ENCODE data around the gene KDSR. TPM values are rescaled to one million over a fixed set of nuclear protein-coding genes. Genes with fewer than 3 reads are reported as not detected.

Gene KDSR
- total and polyA plus RNA-seq, 2 of the 13 experiments (the other 11 are each of a cell fraction or from before 2014, with no cell fraction given): 10.4 to 20.9 TPM

GRCh38 chr18:63287691-63288220 lies 79.2 kb downstream of the KDSR start:
- in situ Hi-C loops (cut with HindIII; ENCODE audit: extremely low pct_ligation_motif_present, low pct_unique_long_range_greater_than_20kb) (no loop called here), intact Hi-C loops (cut with micrococcal nuclease; ENCODE audit: unreplicated experiment) (no loop called here)
- Histone ChIP-seq H3K9me3 (ENCODE audit: low read length) (no peaks in the 10 kb centered on the region), H3K27me3 (ENCODE audit: control insufficient read depth in 1 of 2, insufficient read depth in 2 of 2, low read length in 2 of 2) (peaks cover 2 to 24% of the 10 kb centered on the region in 2 experiments; a peak in 2 of 5 replicates), H3K79me2 (ENCODE audit: insufficient read depth, low read length) (no peaks in the 10 kb centered on the region), H3K4me2 (ENCODE audit: low read depth, low read length) (no peak overlapping the region), H3K27ac (ENCODE audit: extremely low read length, insufficient read depth, low read length) (no peak overlapping the region), H3K4me1 (ENCODE audit: insufficient read depth, low read length) (no peaks in the 10 kb centered on the region), H3K36me3 (replicated peaks in 1 of 2; ENCODE audit: control insufficient read depth in 1 of 2, insufficient read depth in 2 of 2, low read length in 2 of 2) (no peaks in the 10 kb centered on the region), H4K20me1 (ENCODE audit: insufficient read depth, low read length) (no peaks in the 10 kb centered on the region), H3K4me3 (replicated peaks in 1 of 3; ENCODE audit: insufficient read depth in 1 of 3, low read depth in 2 of 3, low read length in 3 of 3) (no peak overlapping the region), H3K9ac (ENCODE audit: insufficient read depth, low read depth, low read length) (no peak overlapping the region), H2AFZ (ENCODE audit: low read length) (no peak overlapping the region)
- FAIRE-seq (no peak), ATAC-seq (no peak), DNase-seq (ENCODE audit: low spot score) (no peak)
- 0% methylated on average over 1 of the region's 1 CpG for WGBS (ENCODE audit: low lambda C conversion rate)
- BruUV-seq (replicated peaks): no TSS peak
- TF ChIP-seq, protein P1, sequence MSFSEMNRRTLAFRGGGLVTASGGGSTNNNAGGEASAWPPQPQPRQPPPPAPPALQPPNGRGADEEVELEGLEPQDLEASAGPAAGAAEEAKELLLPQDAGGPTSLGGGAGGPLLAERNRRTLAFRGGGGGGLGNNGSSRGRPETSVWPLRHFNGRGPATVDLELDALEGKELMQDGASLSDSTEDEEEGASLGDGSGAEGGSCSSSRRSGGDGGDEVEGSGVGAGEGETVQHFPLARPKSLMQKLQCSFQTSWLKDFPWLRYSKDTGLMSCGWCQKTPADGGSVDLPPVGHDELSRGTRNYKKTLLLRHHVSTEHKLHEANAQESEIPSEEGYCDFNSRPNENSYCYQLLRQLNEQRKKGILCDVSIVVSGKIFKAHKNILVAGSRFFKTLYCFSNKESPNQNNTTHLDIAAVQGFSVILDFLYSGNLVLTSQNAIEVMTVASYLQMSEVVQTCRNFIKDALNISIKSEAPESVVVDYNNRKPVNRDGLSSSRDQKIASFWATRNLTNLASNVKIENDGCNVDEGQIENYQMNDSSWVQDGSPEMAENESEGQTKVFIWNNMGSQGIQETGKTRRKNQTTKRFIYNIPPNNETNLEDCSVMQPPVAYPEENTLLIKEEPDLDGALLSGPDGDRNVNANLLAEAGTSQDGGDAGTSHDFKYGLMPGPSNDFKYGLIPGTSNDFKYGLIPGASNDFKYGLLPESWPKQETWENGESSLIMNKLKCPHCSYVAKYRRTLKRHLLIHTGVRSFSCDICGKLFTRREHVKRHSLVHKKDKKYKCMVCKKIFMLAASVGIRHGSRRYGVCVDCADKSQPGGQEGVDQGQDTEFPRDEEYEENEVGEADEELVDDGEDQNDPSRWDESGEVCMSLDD (CRISPR knock-in tag; IDR thresholded peaks at IDR 0.05; ENCODE audit: borderline replicate concordance): no peak
- TF ChIP-seq, protein P2, sequence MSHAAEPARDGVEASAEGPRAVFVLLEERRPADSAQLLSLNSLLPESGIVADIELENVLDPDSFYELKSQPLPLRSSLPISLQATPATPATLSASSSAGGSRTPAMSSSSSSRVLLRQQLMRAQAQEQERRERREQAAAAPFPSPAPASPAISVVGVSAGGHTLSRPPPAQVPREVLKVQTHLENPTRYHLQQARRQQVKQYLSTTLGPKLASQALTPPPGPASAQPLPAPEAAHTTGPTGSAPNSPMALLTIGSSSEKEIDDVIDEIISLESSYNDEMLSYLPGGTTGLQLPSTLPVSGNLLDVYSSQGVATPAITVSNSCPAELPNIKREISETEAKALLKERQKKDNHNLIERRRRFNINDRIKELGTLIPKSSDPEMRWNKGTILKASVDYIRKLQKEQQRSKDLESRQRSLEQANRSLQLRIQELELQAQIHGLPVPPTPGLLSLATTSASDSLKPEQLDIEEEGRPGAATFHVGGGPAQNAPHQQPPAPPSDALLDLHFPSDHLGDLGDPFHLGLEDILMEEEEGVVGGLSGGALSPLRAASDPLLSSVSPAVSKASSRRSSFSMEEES (CRISPR knock-in tag; IDR thresholded peaks at IDR 0.05): no peak
- TF ChIP-seq FIP1L1 (IDR thresholded peaks at IDR 0.05; ENCODE audit: borderline replicate concordance, insufficient read depth, low read depth, low read length) (no peak), ZXDC (CRISPR knock-in tag; IDR thresholded peaks at IDR 0.05) (no peak)
- POLR2A ChIA-PET: no interaction called here
- CTCF ChIA-PET (ENCODE audit: low intra/inter-chr PET ratio, low total read pairs): no interaction called here

Measured in HepG2 (cell line).